Tibial artery (tissue), 4 donors: ENCODE data around the gene NIPAL4.

ENCODE experiments used
- DNase-seq, 2 donors: peaks; one replicate each; pipeline ENCODE4 v3.0.0-alpha.2; 2019
- H3K27ac ChIP-seq, 2 donors: fragments of 200-600 bp; sonication (generic) in 1 of 2; 1 replicate in 1 of 2; 2 replicates in 1 of 2; pipeline ENCODE4 v1.5.1; 2018 to 2019; ENCODE audit warnings: mild to moderate bottlenecking in 1 of 2
- H3K27me3 ChIP-seq, 2 donors: fragments of 200-600 bp; sonication (generic) in 1 of 2; one replicate each; pipeline versions ENCODE4 v1.5.1 to v1.6.0; 2016 to 2019
- H3K36me3 ChIP-seq, 3 donors: fragments of 200-600 bp; sonication (generic) in 2 of 3; one replicate each; pipeline ENCODE4 v1.5.1; 2016 to 2019; ENCODE audit warnings: mild to moderate bottlenecking in 2 of 3
- H3K4me1 ChIP-seq, 4 donors: fragments of 200-600 bp; sonication (generic) in 2 of 4; 1 replicate in 3 of 4; 2 replicates in 1 of 4; pipeline ENCODE4 v1.5.1; 2016 to 2019
- H3K4me3 ChIP-seq, 2 donors: fragments of 200-600 bp; sonication (generic) in 1 of 2; 1 replicate in 1 of 2; 2 replicates in 1 of 2; pipeline ENCODE4 v1.5.1; 2018 to 2019; ENCODE audit warnings: mild to moderate bottlenecking in 2 of 2
- H3K9me3 ChIP-seq, 3 donors: fragments of 200-600 bp; sonication (generic) in 1 of 3; one replicate each; pipeline ENCODE4 v1.5.1; 2016 to 2019
- intact Hi-C: fragments of 100-400 bp; cut with DNase I; formaldehyde crosslinking; loops from one replicate; pipeline ENCODE4 v1.15.0; 2023; ENCODE audit warnings: low total_unique reads
- TF ChIP-seq, protein P1 (sequence below), 2 experiments: fragments of 200-600 bp in 1 of 2; fragments of 450-650 bp in 1 of 2; IDR thresholded peaks; one replicate each; pipeline ENCODE4 v1.5.1; 2017 to 2019; ENCODE audit warnings: antibody characterized with exemption in 2 of 2, mild to moderate bottlenecking in 1 of 2, moderate library complexity in 1 of 2

NIPAL4 gene

DNA sequence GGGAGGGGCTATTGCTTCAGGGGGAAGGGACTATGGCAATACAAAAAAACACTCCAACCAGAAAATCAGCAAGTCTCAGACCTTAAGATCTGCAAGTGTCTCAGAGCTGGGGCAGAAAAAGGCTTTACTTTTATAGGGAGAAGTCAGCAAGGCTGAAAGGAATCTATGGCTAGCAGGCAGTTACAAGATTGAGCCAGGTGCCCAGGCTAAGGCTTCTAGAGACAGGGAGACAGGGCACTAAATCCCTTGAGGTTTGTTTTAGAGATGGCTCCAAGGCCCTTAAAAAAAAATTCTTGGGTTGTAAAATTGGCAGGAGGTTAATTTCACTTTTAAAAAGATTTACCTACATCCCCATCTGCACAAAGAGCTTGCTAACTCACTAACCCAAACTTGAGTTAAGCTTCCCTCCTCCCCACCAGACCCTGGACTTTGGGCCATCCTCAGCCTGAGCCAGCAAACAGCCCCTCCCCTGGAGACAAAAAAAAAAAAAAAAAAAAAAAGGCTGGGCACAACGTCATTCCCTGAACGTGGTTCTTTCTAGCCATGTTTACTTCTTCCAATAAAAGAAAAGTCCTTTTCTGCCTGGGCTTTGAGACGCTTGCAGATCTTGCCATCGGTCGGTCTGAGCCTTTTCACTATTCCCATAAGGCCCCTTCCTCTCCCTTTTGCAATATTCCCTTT, 17.9 kb downstream of the NIPAL4 start:
- Histone ChIP-seq H3K4me3 (no peak overlapping the region), H3K27me3 (no peaks in the 10 kb centered on the region), H3K27ac (peak overlapping the region; percentile 36 to 51), H3K4me1 (peaks cover 0 to 42% (median 11%) of the 10 kb centered on the region in 4 donors), H3K9me3 (no peaks in the 10 kb centered on the region), H3K36me3 (peaks cover 0 to 27% (median 10%) of the 10 kb centered on the region in 3 donors)
- TF ChIP-seq, protein P1, sequence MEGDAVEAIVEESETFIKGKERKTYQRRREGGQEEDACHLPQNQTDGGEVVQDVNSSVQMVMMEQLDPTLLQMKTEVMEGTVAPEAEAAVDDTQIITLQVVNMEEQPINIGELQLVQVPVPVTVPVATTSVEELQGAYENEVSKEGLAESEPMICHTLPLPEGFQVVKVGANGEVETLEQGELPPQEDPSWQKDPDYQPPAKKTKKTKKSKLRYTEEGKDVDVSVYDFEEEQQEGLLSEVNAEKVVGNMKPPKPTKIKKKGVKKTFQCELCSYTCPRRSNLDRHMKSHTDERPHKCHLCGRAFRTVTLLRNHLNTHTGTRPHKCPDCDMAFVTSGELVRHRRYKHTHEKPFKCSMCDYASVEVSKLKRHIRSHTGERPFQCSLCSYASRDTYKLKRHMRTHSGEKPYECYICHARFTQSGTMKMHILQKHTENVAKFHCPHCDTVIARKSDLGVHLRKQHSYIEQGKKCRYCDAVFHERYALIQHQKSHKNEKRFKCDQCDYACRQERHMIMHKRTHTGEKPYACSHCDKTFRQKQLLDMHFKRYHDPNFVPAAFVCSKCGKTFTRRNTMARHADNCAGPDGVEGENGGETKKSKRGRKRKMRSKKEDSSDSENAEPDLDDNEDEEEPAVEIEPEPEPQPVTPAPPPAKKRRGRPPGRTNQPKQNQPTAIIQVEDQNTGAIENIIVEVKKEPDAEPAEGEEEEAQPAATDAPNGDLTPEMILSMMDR (IDR thresholded peaks at IDR 0.05), result no peak
- intact Hi-C loops, result loop anchor here (5.0 kb wide), 2 partner anchors 111 to 239 kb away; no protein-coding TSS in a partner anchor
- DNase-seq, result no peak

DNA sequence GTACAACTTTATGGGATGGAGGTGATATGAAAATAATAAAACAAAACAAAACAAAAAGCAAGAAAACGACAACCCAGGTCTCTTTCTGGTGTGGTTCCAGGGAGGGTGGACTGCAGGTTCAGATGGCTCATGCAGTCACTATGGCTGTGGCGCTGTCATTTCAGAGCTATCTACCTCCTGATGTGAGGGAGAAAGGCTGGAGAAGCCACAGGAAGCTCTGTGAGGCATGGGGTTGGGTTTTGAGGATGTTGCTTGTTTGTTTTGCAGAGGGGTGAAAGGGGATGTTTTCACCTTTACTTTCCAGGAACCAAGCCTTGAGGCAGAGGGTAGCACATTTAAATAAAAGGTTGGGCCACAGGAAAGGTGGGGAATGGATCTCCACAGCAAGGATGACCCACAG, 18.7 kb downstream of the NIPAL4 start:
- Histone ChIP-seq H3K4me1 (peaks cover 0 to 36% (median 8%) of the 10 kb centered on the region in 4 donors), H3K4me3 (no peak overlapping the region), H3K27ac (peak overlapping the region; percentile 36 to 51), H3K9me3 (no peaks in the 10 kb centered on the region), H3K27me3 (no peaks in the 10 kb centered on the region), H3K36me3 (peaks cover 2 to 27% (median 12%) of the 10 kb centered on the region in 3 donors)
- TF ChIP-seq, protein P1 (IDR thresholded peaks at IDR 0.05), result no peak
- no peak for DNase-seq
- intact Hi-C loops, result loop anchor here (5.0 kb wide), 2 partner anchors 111 to 239 kb away; no protein-coding TSS in a partner anchor

DNA sequence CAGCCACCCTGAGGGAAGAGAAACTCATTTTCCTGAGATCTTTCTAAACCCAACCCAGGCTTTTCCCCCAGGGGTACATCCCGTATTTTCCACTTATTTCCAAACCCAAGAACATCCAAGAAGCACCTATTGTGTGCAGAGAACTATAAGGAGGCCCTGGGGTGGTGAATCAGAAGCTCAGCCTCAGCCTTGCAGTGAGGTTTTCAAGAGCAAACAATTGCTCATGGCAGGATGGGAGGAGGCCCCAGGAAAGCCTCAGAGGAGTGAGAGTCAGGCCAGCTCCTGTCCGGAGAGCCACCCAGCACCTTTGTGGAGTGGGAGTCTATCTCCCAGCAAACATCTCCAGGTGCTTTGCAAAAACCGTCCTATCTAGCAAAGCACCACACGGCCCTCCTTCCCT, 19.2 kb downstream of the NIPAL4 start:
- Histone ChIP-seq H3K4me3 (no peak overlapping the region), H3K36me3 (peaks cover 7 to 27% (median 12%) of the 10 kb centered on the region in 3 donors), H3K4me1 (peaks cover 0 to 34% (median 8%) of the 10 kb centered on the region in 4 donors), H3K27me3 (no peaks in the 10 kb centered on the region), H3K9me3 (no peaks in the 10 kb centered on the region), H3K27ac (peak overlapping the region; percentile 5 to 36)
- TF ChIP-seq, protein P1 (IDR thresholded peaks at IDR 0.05), result no peak
- intact Hi-C loops, result loop anchor here (5.0 kb wide), 2 partner anchors 112 to 238 kb away; no protein-coding TSS in a partner anchor
- DNase-seq, result no peak

DNA sequence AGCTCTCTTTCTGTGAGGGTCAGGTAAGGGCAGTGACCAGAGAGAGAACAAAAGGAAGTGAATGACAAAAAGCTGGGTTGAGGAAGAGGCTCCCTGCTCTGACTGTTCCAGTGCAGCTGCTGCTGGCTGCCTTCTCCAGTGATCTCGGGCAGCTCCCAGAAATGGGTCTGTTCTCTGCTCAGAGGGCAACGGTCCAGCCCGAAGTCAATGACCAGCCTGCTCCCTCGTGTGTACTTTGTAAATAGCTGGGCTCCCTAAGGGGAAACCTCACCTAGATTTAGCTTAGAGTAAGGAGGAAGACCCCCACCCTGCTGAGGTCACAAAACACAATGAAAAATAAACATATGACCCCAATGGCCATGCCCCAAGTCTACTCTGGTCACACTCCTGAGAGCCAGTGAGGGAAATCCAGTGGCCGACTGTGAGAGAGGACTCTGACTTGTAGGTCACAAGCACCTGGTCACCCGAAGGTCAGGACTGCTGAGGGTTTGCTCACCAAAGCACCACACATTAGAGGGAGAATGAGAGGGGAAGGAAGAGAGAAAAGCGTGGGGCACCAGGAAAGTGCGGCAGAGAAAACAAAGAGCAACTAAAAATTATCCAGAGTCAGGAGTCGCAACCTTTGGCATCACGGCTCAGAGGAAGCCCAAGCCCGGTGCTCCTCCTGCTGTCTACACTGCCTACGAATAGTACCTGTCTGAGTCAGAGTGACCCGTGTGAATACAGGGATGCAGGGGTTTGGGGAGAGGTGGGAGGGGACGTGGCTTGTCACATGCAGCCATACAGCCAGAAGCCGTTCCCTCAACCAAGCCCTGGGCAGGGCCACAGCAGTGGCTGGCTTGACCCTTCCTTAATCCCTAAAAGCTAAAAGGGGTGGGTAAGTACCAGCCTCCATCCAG, 19.8 kb downstream of the NIPAL4 start:
- peaks cover 12 to 33% (median 14%) of the 10 kb centered on the region in 3 donors for H3K36me3 ChIP-seq
- intact Hi-C loops, result loop anchor here (5.0 kb wide), 2 partner anchors 113 to 237 kb away; no protein-coding TSS in a partner anchor

DNA sequence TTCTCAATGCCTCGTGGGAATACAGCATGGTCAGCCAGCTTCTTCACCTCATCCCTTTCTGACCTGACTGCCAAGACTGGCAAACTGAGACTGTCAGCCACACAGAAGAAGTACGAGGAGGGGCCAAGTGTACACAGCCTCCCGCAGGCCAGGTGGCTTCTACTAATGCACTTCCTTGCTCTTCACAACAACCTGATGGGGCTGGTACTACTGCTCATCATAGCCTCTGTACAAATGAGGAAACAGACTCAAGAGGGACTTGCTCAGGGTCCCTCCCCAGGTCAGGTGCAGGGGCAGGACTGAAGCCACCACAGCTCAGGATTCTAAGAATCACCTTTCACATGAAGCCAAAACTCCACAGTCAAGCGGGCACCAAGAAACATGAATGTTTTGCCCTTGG, 21.3 kb downstream of the NIPAL4 start:
- TF ChIP-seq, protein P1 (IDR thresholded peaks at IDR 0.05), result no peak
- peaks cover 14 to 41% (median 26%) of the 10 kb centered on the region in 3 donors for H3K36me3 ChIP-seq
- H3K27ac ChIP-seq, result no peak overlapping the region
- no peaks in the 10 kb centered on the region for H3K27me3 ChIP-seq
- no peaks in the 10 kb centered on the region for H3K9me3 ChIP-seq
- H3K4me1 ChIP-seq, result peaks cover 0 to 34% (median 8%) of the 10 kb centered on the region in 4 donors
- no peak overlapping the region for H3K4me3 ChIP-seq
- intact Hi-C loops, result no loop called here
- no peak for DNase-seq

More for the DNA sequence above, 19.8 kb downstream of the NIPAL4 start:
- no peak for DNase-seq
- Histone ChIP-seq H3K27ac (peak overlapping the region in 1 of 2 donors; percentile 5), H3K9me3 (no peaks in the 10 kb centered on the region), H3K4me3 (no peak overlapping the region), H3K27me3 (no peaks in the 10 kb centered on the region), H3K4me1 (peaks cover 0 to 34% (median 8%) of the 10 kb centered on the region in 4 donors)
- TF ChIP-seq, protein P1 (IDR thresholded peaks at IDR 0.05), result no peak
